Stimulated activated naive CD4-positive, alpha-beta T cell (primary cell): ENCODE results near the gene NDUFV3.
"Not testable (repeated sequence)": the region's sequence is repeated elsewhere in the genome, so short reads cannot be mapped to it uniquely, and the experiment has no call there.

Experiments
- DNase-seq, 6 experiments: peaks; one replicate each; lab custom pipeline; 2025; lab: John Stamatoyannopoulos, UW

The NDUFV3 gene

DNA sequence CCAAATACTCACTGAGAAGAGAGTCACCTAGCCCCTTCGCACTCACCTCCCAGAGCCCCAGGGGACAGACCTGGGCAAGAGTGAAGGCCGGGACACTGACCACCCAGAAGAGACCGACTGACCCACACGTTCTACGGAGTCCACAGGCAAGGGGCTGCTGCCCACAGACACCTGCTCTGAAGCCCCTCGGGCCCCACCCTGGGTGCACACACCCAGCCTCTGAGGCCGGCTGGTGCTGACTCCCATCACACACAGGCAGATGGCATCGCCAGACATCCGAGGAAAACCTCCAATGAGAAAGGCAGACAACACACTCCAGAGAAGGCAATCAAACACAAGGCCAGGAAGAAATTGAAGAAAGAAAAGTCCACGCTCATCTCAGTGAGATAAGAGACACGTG, 35.9 kb upstream of the NDUFV3 start:
- no peak for DNase-seq

DNA sequence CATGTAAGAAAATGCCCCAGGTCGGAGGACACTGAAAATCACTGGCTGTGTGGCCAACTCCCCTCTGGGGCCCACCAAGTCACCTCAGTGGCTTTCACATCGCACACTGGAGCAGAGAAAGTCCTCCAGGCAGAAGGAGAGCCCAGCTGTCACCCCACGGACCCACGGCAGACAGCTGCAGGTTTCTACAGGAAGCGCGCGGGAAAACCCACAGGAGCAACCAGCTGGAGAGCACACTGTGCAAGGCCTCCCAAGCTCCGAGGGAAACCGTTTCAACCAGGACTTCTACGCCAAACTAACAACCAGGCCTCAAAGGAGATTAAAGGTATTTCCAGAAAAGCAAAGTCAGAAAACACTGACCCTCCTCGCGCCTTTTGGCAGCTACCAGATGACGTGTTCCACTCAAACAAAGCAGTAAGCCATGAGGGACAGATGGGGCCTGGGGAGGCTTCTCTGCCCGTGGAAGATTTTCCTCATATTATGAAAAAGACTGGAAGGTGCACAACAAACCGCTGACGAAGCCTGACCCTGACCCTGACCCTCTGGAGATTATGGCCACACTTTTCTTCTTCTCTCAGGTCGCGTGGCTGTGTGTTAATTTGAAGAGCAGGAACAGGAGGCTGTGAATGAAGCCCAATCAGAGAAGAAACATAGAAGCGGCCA, 34.8 kb upstream of the NDUFV3 start:
- DNase-seq, result no peak

DNA sequence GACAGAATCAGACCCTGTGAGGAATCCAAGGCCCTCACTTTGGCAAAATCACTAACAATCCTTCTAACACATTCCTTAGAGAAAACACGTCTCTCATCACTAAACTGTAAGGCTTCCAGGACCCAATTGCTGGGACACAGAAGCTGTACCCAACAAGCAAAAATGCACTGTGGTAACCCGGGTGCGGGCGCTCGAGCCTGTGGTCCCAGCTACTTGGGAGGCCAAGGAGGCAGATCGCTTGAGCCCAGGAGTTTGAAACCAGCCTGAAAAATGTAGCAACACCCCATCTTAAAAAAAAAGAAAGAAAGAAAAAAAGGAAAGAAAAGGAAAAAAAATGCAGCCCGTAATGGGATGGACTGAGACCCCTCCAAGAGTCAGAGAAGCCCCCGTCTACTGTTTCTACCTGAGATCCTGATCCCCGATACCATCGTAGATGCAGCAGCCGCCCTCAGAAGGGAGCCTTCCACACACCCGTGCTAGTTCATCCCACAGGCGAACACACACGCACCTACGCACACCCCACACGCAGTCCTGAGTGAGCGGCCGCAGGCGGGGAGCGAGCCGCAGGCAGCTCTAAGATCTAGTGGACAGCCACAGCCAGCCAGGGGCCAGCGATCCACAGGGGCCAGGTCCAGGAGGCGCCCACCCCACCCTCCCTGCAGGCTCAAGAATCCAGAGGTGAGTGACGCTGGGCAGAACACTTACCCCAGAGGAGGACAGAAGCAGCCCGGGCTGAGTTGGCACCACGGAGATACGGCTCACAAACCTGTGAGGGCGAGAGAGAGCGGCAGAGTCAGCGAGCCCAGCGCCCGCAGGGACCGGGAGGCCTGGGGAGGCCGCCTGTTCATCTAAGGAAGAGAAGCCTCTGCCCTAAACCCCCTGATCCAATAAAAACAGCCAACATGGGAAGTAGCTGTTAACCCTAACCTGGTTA, 33.9 kb upstream of the NDUFV3 start:
- no peak for DNase-seq

DNA sequence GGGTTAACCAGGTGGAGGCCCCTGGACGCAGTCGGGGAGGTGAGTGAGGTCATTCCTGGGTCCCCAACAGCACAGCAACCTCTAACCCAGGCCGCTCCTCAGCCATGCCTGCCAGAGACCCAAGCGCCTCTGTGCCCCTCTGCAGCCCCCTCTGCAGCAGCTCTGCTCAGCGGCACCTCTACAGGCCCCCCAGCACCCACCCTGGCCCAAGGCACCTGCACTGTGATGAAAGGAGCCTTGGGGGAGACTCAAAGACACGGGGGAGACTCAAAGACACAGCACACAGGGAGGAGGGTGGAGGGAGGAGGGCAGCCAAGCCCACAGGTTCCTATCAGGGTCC, 33.2 kb upstream of the NDUFV3 start:
- no peak for DNase-seq

DNA sequence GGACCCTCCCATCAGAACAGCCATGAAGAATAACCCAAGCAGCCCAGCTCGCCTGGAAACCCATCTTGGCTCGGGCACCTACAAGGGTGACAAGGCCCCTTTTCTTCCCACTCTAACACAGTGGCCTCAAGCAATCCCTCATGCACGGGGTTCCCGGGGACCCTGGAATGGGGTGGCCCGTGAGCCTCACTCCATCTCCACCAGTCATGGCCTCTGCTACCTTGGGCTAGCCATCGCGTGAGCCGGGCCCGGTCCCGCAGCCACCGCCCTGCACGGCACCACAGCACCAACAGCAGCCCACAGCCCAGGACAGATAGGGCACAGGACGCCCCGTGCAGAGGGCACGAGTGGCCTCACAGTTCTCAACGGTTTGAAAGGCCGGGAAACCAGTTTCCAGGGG, 32.8 kb upstream of the NDUFV3 start:
- DNase-seq, result no peak

DNA sequence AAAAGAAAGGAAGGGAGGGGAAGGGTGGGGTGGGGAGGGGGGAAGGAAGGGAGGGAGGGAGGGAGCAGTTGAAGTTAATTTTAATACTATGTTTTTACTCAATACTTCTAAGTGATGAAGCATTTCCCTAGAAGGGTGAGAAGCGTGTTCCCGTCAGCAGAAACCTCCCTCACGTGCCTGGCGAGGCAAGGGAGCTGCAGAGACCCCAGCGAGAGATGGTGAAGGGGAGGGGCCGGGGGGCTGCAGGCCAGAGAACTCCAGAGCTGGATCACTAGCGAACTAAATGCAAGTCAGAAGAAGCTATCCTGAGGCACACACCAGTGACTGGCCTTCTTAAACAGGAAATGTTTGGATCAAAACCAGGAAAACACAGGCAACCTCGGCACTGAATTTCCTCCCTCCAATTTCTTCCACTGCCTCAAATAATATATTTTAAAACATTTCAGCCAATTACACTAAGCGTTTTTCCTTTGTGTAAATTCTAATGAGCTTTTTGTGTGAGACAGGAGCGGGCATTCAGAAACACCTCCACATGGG, 31.7 kb upstream of the NDUFV3 start:
- no peak for DNase-seq

DNA sequence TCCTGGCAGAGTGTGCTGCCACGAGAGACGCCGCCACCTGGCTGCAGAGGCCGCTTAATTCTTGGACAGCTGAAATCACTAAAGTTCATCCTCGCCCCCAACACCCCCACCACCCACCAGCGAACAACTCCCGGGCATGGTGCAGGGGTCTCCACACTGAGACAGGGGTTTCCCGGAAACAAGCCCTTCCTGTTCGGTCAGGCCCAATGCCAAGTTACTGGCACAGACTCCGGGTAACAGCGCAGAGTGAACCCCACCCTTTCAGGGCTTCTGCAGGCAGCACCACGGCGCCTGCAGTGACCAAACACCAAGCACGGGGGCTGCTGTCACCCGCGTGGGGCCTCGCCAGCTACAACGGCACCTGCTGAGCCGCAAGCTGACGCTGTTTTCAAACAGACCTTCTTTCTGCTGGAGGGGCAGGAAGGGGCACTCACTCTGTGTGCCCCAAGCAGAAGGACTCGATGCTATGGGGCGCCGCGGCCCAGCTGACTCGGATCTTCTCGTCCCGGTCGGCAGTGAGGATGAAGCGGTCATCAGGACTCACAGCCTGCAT, 31.2 kb upstream of the NDUFV3 start:
- DNase-seq, result no peak

DNA sequence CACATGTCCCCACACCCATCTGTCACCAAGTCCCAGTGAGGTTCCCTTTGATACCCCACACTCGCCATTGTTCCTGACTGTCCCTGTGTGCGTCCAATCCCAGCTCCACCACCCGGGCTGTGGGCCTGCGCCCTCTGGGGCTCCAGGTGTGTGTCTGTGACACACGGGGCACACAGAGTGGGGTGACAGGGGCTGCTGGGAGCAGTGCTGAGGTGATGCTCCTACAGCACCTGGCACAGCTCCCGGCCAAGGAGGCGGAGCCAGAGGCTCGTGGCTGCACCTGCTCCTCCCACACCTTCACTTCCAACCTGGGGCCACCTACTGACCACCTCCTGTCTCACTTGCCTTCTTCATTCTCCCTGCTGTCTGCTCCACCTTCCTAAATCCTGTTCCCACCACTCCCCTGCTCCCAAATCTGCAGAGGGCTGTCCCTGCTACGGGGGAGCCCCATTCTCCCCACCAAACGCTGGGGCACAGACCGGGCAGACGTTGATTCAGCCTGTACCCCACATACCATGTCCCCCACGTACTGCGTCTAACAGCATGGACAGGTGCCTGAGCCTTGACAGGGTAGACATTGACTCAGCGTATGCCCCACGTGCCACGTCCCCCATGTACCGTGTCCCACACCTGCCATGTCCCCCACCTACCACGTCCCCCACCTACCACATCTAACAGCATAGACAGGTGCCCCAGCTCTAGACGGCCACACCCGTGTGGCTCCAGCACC, 30.2 kb upstream of the NDUFV3 start:
- no peak for DNase-seq

DNA sequence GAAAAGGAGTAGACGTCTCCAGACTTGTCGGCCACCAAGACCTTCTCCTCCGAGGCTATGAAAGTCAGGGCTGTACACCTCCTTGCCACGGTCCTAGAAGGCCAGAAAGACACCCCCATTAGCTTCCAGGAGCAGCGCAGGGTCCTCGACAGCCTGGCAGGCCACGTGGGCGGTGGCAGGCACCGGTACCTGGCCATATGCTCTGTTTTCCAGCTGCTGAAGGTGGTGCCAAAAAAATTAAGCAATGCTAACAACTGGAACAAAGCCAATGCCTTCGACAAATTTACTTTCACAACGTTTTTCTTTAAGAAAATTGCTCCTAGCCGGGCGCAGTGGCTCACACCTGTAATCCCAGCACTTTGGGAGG, 29.6 kb upstream of the NDUFV3 start:
- DNase-seq, result no peak

DNA sequence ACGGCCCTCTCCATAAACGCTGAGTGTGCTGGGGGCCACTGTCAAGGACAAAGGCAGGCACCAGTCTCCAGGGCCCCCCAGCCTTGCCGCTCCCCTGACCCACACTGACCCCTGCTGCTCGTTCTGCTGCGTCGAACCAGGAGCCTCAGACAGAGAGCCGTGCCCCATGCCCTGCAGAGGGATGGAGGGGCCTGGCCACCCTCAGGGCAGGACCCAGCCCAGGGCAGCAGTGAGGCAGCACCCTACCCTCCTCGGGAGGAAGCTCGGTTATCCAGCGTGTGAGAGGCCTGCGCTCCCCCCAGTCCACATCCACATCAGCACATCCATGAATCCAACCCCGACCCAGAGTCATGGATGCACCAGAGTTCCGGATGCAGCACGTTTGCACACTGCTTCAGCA, 28.8 kb upstream of the NDUFV3 start:
- no peak for DNase-seq

DNA sequence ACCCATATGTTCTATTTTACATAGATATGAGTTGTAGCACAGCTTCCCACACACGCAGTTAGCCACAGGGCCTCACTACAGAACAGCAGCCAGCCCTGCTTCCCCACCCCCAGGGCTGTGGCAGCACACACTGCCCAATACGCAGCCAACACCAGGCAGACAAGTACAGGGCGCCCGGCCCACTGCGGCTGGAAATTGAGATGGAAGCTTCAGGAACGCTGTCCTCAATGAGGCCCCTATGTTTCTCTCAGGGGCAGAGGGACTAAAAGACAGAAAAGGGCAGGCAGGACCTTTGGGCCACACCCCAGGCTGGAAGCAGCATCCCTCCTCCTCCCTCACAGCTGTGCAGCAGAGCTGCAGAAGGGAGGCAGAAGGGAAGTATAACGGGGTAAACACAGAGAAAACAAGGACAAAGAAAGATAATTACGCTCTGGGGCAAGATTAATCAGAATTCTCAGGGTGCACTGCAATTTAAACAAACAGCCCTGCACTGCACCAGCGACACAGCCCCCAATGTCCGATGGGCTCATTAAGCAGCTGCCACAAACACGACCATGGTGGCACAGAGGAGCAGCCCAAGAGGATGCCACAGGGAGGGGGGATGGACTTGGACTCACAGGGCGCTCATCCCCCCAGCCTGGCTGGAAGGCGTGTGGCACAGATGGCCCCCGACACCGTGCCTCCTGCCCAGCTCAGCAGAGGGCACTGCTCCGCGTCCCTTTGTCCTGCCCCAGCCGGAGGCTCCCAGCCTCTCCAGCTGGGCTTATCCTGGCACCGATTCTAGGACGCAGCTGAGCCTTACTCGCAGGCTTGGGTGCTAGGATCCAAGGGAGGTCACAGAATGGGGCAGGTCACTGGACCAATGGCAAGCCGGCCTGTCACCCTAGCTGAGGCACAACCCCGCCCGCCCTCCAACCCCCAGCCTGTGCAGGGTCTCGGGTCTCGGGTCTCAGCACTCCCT, 28.0 kb upstream of the NDUFV3 start:
- DNase-seq, result no peak

DNA sequence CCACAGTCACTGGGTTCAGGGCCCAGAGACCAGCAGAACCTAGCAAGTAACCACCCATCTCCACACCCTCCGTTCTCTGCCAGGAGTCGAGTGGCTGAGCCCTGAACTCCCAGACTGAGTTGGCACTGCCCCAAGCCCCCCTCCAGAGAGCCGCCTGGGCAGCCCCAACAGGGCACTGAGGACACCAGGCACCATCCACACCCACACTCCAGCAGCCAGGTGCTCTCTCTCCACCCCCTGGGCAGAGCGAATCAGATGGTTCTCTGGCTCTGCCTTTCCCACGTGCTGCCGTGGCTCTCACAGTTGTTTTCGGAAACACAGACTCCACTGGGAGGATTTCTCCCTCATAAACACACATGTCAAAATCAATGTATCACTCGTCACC, 27.3 kb upstream of the NDUFV3 start:
- DNase-seq, result no peak

DNA sequence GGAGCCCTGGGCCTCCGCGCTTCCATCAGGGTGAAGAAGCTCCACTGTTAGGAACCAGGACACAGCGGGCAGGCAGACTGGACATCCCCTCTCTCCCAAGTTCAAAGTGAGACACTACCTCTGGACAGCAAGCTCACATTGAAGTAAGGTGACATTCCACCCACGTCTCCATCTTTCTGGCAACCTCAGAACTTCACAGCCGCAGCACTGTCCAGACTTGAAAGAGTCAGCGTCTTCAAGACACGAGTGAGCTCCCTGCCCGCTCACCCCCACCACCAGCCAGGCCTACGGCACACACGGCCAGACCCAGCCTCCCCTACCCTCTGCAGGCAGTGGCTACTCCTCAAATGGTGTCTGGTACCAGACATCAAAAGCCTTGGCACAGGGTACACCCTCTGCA, 24.9 kb upstream of the NDUFV3 start:
- no peak for DNase-seq

DNA sequence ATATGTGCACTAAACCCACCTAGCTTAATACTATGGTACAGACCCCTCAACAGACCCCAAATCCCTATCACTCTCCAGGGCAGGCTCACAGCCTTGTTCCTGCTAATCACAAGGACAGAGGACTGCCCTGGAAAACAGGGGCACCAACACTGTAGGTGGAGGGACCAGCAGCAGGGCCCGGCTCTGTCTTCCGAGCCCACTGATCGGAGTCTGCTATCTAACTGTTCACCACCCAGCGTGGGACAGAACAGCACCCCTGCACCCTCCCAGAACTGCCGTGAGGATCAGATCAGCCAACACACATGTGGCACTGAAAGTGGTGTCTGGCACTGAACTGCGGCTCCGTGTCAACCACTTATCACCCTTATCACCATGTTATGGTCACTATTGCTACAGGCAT, 20.0 kb upstream of the NDUFV3 start:
- DNase-seq, result no peak

DNA sequence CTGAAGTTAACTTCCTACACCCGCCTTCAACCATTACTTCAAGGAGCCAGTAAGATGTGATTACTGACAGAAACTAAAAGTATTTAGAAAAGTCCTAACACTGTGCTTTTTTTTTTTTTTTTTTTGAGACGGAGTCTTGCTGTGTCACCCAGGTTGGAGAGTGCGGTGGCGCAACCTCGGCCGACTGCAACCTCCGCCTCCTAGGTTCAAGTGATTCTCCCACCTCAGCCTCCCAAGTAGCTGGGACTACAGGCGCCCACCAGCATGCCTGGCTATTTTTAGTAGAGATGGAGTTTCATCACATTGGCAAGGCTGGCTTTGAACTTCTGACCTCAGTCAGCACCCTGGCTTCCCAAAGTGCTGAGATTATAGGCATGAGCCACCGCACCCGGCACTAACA, 17.3 kb upstream of the NDUFV3 start:
- DNase-seq, result not testable (repeated sequence)

DNA sequence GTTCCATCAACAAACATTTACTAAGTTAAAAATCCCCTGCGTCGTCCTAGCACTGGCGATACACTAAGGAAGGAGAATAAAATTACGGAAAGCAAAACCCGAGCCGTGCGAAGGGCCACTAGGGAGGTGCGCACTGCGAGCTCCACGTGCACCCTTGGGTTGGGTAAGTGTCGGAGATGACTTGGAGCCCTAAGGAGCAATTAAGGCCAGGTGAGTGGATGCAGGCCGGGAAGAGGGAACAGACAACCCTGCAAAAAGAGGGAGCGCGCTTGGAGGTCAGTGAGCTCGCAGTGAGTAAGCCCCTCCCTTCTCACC, 14.5 kb upstream of the NDUFV3 start:
- DNase-seq, result no peak

DNA sequence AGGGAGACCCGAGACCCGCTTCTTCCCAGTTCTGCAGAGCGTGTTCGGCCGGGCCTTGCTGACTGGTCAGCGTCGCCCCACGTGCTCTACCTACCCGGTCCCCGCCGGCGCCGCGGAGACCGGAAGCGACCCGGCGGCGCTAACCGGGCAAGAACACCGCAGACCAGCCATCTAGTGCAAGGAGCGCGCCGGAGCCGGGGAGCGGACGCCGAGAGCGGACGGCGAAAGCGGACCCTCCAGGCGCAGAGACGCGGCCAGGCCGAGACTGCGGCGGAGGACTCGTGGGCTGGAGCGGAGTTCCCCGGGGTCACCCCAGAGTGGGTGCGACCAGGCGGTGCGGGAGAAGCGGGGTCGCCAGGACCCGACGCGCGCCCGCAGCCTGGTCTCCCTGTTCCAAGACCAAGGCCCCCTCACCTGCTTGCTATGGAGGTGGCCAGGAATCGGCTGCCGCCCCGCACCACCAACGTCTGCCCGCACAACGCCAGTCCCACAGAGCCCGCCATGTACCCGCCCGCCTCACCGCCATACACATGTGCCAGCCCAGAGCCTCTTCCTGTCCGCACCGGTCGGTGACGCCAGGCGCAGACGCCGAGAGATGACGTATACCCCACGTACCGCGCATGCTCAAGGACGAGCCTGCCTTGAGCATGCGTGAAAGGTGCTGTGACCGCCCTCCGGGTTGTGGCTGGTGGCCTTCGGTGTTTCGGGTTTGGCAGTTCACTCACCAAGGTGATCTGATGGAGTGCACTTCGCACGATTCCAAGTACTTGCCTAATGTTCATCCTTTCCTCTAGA, 13.9 kb upstream of the NDUFV3 start, which contains the start of gene WDR4:
WDR4 (minus strand) TSS at position 547 of the 795 bp plus-strand sequence; CDS start at position 503, 44 bp downstream.
- DNase-seq, result peak; percentile 97 to 98 (median 98)

DNA sequence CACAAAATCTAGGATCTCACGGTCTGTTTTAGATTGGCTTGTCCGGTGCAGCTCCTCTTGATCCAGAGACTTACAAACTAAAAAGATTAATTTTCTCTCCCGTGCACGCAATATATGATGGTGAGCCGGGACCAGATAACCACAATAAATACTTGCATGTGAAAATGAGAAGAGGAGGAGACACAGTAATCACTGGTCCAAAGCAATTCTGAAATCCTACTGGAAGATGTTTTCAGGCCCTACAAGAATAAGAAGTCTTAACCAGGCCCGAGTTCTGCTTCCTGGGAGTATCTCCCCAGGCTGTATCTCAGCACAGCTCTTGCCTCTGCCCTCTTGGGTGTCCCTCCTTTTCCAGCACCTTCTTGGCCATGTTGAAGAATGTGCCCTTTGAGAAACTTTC, 12.8 kb upstream of the NDUFV3 start:
- no peak for DNase-seq

DNA sequence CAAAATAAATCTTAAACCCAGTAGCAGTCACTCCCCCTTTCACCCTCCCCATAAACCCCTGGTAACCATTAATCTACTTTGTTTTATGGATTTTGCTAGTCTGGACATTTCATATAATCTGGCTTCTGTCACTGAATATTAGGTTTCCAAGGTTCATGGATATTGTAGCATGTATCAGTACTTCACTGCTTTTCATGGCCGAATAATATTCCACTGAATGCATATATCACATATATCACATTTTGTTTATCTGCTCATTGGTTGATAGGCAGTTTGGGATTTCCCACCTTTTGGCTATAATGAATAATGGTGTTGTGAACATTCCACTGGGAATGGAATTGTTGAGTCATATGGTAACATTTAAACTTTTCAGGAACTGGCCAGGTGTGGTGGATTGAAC, 9.2 kb upstream of the NDUFV3 start:
- DNase-seq, result no peak

DNA sequence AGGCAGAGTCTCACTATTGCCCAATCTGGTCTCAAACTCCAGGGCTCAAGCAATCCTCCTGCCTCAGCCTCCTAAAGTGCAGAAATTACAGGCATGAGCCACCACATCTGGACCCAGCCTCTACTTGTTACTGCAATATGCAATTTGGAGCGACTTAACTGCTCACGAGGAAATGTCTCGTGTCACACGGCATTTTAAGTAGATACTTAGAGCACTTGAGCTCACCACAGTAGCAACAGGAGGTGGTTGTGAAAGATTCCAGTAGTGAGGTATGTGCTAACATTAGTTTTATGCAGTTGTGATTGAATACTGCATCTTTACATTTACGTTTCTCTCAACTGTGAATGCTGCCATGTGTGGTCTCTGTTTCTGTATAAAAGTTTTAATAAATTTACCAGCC, 5.8 kb upstream of the NDUFV3 start:
- DNase-seq, result no peak

DNA sequence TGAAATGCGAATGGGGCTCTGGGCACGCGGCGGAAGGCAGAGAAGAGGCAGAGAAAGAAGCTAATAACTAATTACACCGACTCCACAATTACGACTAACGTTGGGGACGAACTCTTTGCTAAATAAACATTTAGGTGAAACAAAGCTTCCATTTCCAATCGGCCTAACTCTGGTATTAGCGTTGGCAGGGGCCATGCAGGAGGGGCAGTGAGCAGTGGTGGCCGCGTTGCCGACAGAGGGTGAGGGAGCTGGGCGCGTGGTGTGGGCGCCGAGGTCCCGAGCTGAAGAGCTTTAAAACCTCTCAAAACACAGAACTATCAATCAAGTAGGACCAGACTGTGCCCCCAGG, 553 bp upstream of the NDUFV3 start:
- no peak for DNase-seq
